K562 (cell line): ENCODE results near the gene LYAR. TPM values are rescaled to one million over a fixed set of nuclear protein-coding genes. Genes with fewer than 3 reads are reported as not detected.
A peak's percentile ranks its signal among the peaks of the same experiment; 100 is the strongest.

ENCODE experiments used
- CCAR2 ChIP-seq: fragments of 200-400 bp; formaldehyde crosslinking; IDR thresholded peaks from 2 replicates; pipeline ENCODE4 v1.6.1; 2017; ENCODE audit warnings: mild to moderate bottlenecking, low read depth, low read length
- CREB3 ChIP-seq: fragments of 450-650 bp; conservative IDR thresholded peaks from 2 replicates; pipeline ENCODE4 v1.6.1; 2016; ENCODE audit warnings: missing genetic modification characterization, low read depth, mild to moderate bottlenecking, missing compliant biosample characterization, moderate library complexity
- NFATC3 ChIP-seq: fragments of 450-650 bp; IDR thresholded peaks from 2 replicates; pipeline ENCODE4 v1.6.1; 2017; ENCODE audit warnings: mild to moderate bottlenecking
- NFRKB ChIP-seq: fragments of 450-650 bp; IDR thresholded peaks from 2 replicates; pipeline ENCODE4 v1.6.1; 2016; ENCODE audit warnings: low read depth
- NR0B1 ChIP-seq: fragments of 450-650 bp; IDR thresholded peaks from one replicate; pipeline ENCODE4 v1.6.1; 2018; ENCODE audit warnings: mild to moderate bottlenecking, moderate library complexity; ENCODE audit not compliant: partially characterized antibody
- PYGO2 ChIP-seq: fragments of 450-650 bp; IDR thresholded peaks from 2 replicates; pipeline ENCODE4 v1.6.1; 2016; ENCODE audit warnings: mild to moderate bottlenecking, missing genetic modification characterization, moderate library complexity, missing compliant biosample characterization
- RBM39 ChIP-seq: fragments of 200-400 bp; formaldehyde crosslinking; optimal IDR thresholded peaks from 2 replicates; pipeline ENCODE3; 2018; ENCODE audit warnings: low read depth, low read length
- RREB1 ChIP-seq: fragments of 250-450 bp; sonication (Bioruptor Pico); IDR thresholded peaks from 2 replicates; pipeline ENCODE4 v1.4.0; 2020
- ZBTB2 ChIP-seq: fragments of 450-650 bp; IDR thresholded peaks from 2 replicates; pipeline ENCODE4 v1.6.1; 2016; ENCODE audit warnings: antibody characterized with exemption
- ZNF589 ChIP-seq: fragments of 200-800 bp; sonication (Bioruptor generic); IDR thresholded peaks from 2 replicates; pipeline ENCODE4 v1.6.1; 2016; ENCODE audit warnings: low read depth, missing genetic modification characterization, missing compliant biosample characterization
- ZNF592 ChIP-seq: fragments of 450-650 bp; IDR thresholded peaks from 2 replicates; pipeline ENCODE4 v1.6.1; 2017; ENCODE audit warnings: antibody characterized with exemption, mild to moderate bottlenecking
- ZNF766 ChIP-seq: fragments of 200-800 bp; sonication (Bioruptor generic); conservative IDR thresholded peaks from 2 replicates; pipeline ENCODE4 v1.6.1; 2016; ENCODE audit warnings: missing genetic modification characterization, missing compliant biosample characterization
- polyA plus RNA-seq, 8 experiments: library from polyadenylated mRNA; depleted of rRNA in 4 of 8; stranded (reverse) in 5 of 8; unstranded in 3 of 8; fragments of >200 nt; fragmentation: Nextera tagmentation in 2 of 8; fragmentation: Illumina TruSeq in 1 of 8; extraction: Ambion mirVana in 2 of 8; extraction: Trizol in 1 of 8; gene quantifications; 2 replicates each; pipeline versions ENCODE4 v1.2.1 to v1.2.3, GENCODE V29; 2011 to 2014; ENCODE audit warnings: inconsistent platforms in 1 of 8, missing spikeins in 1 of 8
- total RNA-seq, 7 experiments: library from RNA; depleted of rRNA in 6 of 7; stranded (reverse); fragments of >200 nt in 6 of 7; fragmentation: Illumina TruSeq in 2 of 7; extraction: Trizol in 2 of 7; gene quantifications; 2 replicates each; pipeline versions ENCODE4 v1.2.1 to v1.2.3, GENCODE V29; 2011 to 2021; ENCODE audit warnings: low replicate concordance in 1 of 7

Gene LYAR
- total and polyA plus RNA-seq, 9 of the 15 experiments (the other 6 are each of a cell fraction or from before 2014, with no cell fraction given): 28.3 to 172 (median 127) TPM

- TF ChIP-seq ZNF592 (peak; percentile 96), NFRKB (0 out of 2 replicates have a peak, but pooled peaks have one; percentile 32), ZNF766 (CRISPR knock-in tag) (peak; percentile 69), ZBTB2 (peak; percentile 59; the same call in 1 of the 2 replicates), PYGO2 (tag) (no peak), CREB3 (tag) (peak; percentile 61), NR0B1 (no peak), CCAR2 (no peak), RBM39 (no peak), NFATC3 (no peak), RREB1 (no peak), ZNF589 (CRISPR knock-in tag) (peak; percentile 61; the same call in 1 of the 2 replicates)
Observed at GRCh38 chr4:4323705-4324534, 34.0 kb upstream of the LYAR start (continued).
